H7 (cell line): ENCODE results near the gene LRRC73. TPM values are rescaled to one million over a fixed set of nuclear protein-coding genes. Genes with fewer than 3 reads are reported as not detected.

Experiments
- DNase-seq: peaks from one replicate; pipeline ENCODE4 v3.0.0; 2012
- H3K27me3 ChIP-seq: 2 replicates; pipeline ENCODE4 v1.6.0; 2011; ENCODE audit warnings: mild to moderate bottlenecking, low read length; ENCODE audit not compliant: control insufficient read depth, insufficient read depth
- H3K36me3 ChIP-seq: replicated peaks from 2 replicates; pipeline ENCODE4 v1.5.1; 2011; ENCODE audit warnings: low read length; ENCODE audit not compliant: control insufficient read depth, insufficient read depth
- H3K4me3 ChIP-seq: 2 replicates; pipeline ENCODE4 v1.5.1; 2011; ENCODE audit warnings: low read depth, mild to moderate bottlenecking, control low read depth, low read length, moderate library complexity; ENCODE audit not compliant: insufficient read depth
- total RNA-seq: library from RNA; depleted of rRNA; stranded (reverse); fragments of >200 nt; shearing (Covaris generic); gene quantifications from 2 replicates; pipeline ENCODE4 v1.2.3, GENCODE V29; 2014

LRRC73 gene
- total RNA-seq, 1 experiment from 2014 or later, result not detected

GRCh38 chr6:43520097-43520496, 10.0 kb upstream of the LRRC73 start:
- H3K4me3 ChIP-seq, result no peak overlapping the region
- H3K27me3 ChIP-seq, result no peaks in the 10 kb centered on the region
- peaks cover 53% of the 10 kb centered on the region for H3K36me3 ChIP-seq
- no peak for DNase-seq

DNA sequence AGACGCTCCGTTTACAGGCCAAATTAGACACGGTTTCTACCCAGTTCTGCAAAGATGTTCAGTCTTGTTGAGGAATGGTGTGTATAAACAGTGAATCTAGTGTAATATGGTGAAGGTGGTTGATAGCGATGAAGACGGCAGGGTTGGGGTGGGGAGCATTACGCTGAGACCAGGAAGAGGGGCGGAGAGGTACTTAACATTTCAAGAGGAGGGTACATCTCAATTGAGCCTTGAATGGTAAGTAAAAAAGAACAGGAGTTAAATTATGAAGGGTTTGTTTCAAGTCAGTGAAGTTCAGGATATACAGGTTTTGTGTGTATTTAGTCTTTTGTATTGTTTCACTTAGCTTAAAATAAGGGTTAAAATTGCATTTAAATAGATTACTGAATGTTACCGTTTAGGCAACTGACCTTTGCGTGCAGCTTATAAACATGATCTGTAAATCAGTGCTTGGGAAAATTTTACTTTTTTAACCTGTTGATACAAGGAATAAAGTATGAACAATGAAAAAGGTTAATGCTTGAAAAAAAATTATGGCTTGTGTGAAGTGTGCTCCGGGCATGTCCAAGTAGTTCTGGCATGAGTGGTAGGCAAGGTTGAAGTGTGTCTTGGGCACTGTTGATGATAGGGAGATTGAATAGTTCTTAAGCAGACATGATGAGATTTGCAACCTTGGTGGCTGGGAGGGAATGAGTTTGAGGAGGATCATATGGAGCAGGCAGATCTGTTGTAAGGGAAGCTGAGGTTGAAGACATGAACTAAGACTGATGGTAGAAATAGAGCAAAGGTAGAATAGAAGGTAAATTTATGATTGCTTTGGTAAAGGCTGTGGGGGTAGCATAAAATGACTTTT, 7.6 kb upstream of the LRRC73 start:
- no peaks in the 10 kb centered on the region for H3K27me3 ChIP-seq
- peaks cover 45% of the 10 kb centered on the region for H3K36me3 ChIP-seq
- peak; percentile 38 for DNase-seq
- peak overlapping the region; percentile 69 for H3K4me3 ChIP-seq

DNA sequence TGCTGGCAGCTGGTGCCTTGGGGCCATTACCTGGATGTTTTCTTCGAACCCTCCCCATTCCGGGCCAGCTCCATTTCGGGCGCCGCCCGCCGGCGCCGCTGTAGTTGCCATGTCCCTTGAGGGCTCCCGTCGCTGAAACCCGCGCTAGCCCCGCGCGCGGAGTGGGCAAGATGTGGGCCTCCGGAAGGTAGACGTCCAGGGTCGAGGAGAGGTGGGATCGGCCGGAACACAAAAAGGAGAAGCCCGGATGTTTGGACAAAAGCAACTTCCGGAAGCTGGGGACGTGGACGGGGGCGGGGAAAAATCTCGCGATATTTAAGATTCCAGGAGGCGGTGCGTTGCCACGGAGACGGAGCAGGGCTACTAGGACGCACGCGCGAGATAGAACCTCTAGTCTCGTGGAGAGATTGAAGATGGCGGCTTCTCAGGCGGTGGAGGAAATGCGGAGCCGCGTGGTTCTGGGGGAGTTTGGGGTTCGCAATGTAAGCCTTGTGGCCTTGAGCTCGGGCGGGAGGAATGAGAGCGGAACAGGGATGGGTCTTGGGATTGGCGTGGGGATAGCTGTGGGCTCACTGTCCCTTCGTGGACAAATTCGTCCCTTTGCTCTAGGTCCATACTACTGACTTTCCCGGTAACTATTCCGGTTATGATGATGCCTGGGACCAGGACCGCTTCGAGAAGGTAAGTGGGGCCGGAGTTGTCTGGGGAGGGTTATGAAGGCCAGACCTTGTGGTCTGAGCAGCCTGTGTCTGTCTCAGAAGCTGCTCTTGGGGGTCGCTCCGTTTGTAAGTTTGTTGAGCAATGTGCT, 6.8 kb upstream of the LRRC73 start, which contains the start of the genes POLR1C and YIPF3:
POLR1C (plus strand) TSS at position 393 of the 808 bp plus-strand sequence; CDS start at position 414, 21 bp downstream.
YIPF3 (minus strand) TSS at position 230 of the 808 bp plus-strand sequence; CDS start at position 111, 119 bp downstream.
- DNase-seq, result peak; percentile 98
- no peaks in the 10 kb centered on the region for H3K27me3 ChIP-seq
- H3K36me3 ChIP-seq, result peaks cover 45% of the 10 kb centered on the region
- peak within 1 kb of the TSS; percentile 69 for H3K4me3 ChIP-seq

GRCh38 chr6:43516367-43516696, 6.2 kb upstream of the LRRC73 start:
- Histone ChIP-seq H3K4me3 (peak overlapping the region; percentile 69), H3K27me3 (no peaks in the 10 kb centered on the region)

DNA sequence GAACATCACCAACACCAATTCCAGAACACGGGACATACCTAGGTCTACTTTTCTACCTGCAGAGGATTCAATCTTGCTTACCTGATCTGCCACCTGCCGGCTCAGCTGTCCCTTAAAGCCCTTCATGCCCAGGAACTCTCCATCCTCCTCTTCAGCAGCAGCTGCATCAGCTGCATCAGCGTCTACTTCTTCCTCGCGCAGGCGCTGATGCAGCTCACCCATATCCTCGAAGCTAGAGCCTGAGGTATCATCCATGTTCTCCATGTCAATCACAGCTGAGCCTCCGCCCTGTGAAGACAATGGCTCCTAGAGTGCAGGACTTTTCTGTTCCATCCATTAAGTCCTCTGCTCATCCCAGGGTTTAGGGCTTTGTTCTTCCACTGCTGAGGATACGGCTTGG, 5.7 kb upstream of the LRRC73 start:
- Histone ChIP-seq H3K36me3 (peaks cover 36% of the 10 kb centered on the region), H3K4me3 (peak overlapping the region; percentile 69), H3K27me3 (no peaks in the 10 kb centered on the region)
- DNase-seq, result peak; percentile 19

More at GRCh38 chr6:43516367-43516696, 6.2 kb upstream of the LRRC73 start:
- H3K36me3 ChIP-seq, result peaks cover 41% of the 10 kb centered on the region
- DNase-seq, result no peak

GRCh38 chr6:43511824-43512415, 1.8 kb upstream of the LRRC73 start:
- no peak overlapping the region for H3K4me3 ChIP-seq
- peak; percentile 14 for DNase-seq
- peaks cover 26% of the 10 kb centered on the region for H3K27me3 ChIP-seq
- H3K36me3 ChIP-seq, result peaks cover 23% of the 10 kb centered on the region

- H3K4me3 ChIP-seq, result peak overlapping the region; percentile 66
- peaks cover 23% of the 10 kb centered on the region for H3K36me3 ChIP-seq
- DNase-seq, result no peak
- peaks cover 26% of the 10 kb centered on the region for H3K27me3 ChIP-seq
Observed at GRCh38 chr6:43510827-43511163, 649 bp upstream of the LRRC73 start.

DNA sequence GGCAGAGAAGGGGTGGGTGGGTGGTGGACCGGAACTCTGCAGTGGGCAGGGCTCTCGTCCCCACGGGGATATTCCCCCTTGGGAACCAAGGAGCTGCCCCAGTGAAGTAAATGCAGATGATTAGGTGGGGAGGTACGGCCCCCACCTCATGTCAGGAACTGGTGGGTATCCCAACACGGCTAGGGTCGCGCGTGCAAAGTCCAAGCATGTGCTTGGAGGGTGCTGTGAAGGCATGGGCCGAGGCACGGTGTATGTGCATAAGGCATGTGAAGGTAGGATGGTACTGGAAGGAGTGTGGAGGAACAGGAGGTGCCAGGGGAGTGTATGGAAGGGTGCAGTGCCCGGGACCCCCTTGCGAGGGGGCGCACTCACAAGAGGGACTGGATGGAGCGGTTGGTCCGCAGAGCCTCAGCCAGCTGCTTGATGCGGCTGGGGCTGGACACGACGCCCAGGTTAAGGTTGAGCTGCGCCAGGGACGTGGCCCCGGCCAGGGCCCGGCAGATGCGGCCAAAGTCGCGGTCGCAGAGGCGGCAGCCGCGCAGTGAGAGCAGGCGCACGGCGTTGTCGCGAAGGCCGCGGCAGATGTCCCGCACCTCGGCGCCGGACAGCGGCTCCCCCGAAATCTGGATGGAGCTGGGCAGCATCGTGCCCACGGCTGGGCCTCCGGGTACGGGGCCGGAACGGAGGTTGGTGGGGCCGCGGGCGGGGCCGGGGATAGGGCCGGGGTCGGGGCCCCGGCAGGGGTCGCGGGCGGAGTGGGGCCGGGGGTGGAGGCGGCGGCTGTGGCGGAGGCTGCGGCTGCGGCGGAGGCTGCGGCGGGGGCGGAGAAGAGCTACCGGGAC, 783 bp downstream of the LRRC73 start:
- Histone ChIP-seq H3K27me3 (peaks cover 26% of the 10 kb centered on the region), H3K4me3 (peak overlapping the region; percentile 66), H3K36me3 (peaks cover 19% of the 10 kb centered on the region)
- DNase-seq, result peak; percentile 77

GRCh38 chr6:43508481-43509141, 1.5 kb downstream of the LRRC73 start:
- H3K4me3 ChIP-seq, result no peak overlapping the region
- peak; percentile 54 for DNase-seq
- peaks cover 26% of the 10 kb centered on the region for H3K27me3 ChIP-seq
- peaks cover 18% of the 10 kb centered on the region for H3K36me3 ChIP-seq

- Histone ChIP-seq H3K4me3 (no peak overlapping the region), H3K36me3 (peaks cover 17% of the 10 kb centered on the region), H3K27me3 (peaks cover 26% of the 10 kb centered on the region)
- peak; percentile 91 for DNase-seq
Observed at GRCh38 chr6:43506667-43507471, 3.3 kb downstream of the LRRC73 start.

GRCh38 chr6:43506171-43506570, 4.0 kb downstream of the LRRC73 start:
- Histone ChIP-seq H3K4me3 (no peak overlapping the region), H3K36me3 (peaks cover 19% of the 10 kb centered on the region)
- DNase-seq, result peak; percentile 46

GRCh38 chr6:43505718-43506117, 4.4 kb downstream of the LRRC73 start:
- peak; percentile 59 for DNase-seq
- Histone ChIP-seq H3K4me3 (no peak overlapping the region), H3K27me3 (peaks cover 26% of the 10 kb centered on the region), H3K36me3 (peaks cover 23% of the 10 kb centered on the region)

More at GRCh38 chr6:43506171-43506570, 4.0 kb downstream of the LRRC73 start:
- H3K27me3 ChIP-seq, result peaks cover 26% of the 10 kb centered on the region
